Activated B cell treated with CpG ODN at 0.5 μM for 24 hours (primary cell): Measurements from ENCODE around the gene TMEM125. TPM values are rescaled to one million over a fixed set of nuclear protein-coding genes. Genes with fewer than 3 reads are reported as not detected.

Experiments used
- ATAC-seq: fragments of 200-7000 bp; cut with Tn5 transposase; one replicate; pipeline ENCODE4 v1.10.0; 2021; ENCODE audit warnings: low read depth, mild to moderate bottlenecking, moderate library complexity
- CTCF ChIA-PET: fragments of 350-600 bp; sonication (Branson Sonifier 250); formaldehyde crosslinking; loops from one replicate; lab custom pipeline; 2021; ENCODE audit warnings: antibody characterized with exemption; lab: Charles Lee
- POLR2A ChIA-PET: fragments of 350-600 bp; sonication (Branson Sonifier 250); formaldehyde crosslinking; loops from one replicate; lab custom pipeline; 2021; ENCODE audit warnings: antibody characterized with exemption; lab: Charles Lee
- DNase-seq: peaks from one replicate; pipeline ENCODE4 v3.0.0; 2022
- H3K27ac Mint-ChIP-seq: one replicate; pipeline ENCODE4 v1.8.0; 2020; ENCODE audit warnings: mixed read lengths
- H3K27me3 Mint-ChIP-seq: one replicate; pipeline ENCODE4 v1.8.0; 2021; ENCODE audit warnings: mixed read lengths
- H3K36me3 Mint-ChIP-seq: one replicate; pipeline ENCODE4 v1.8.0; 2021; ENCODE audit warnings: low read depth, mixed read lengths
- H3K4me1 Mint-ChIP-seq: one replicate; pipeline ENCODE4 v1.8.0; 2021; ENCODE audit warnings: mixed read lengths
- H3K4me3 Mint-ChIP-seq: one replicate; pipeline ENCODE4 v1.8.0; 2020; ENCODE audit warnings: mild to moderate bottlenecking, mixed read lengths
- H3K9me3 Mint-ChIP-seq: one replicate; pipeline ENCODE4 v1.8.0; 2020; ENCODE audit warnings: mixed read lengths
- intact Hi-C: fragments of 100-400 bp; cut with micrococcal nuclease; formaldehyde crosslinking; loops from one replicate; pipeline ENCODE4 v1.15.1; 2024
- total RNA-seq: library from RNA; stranded (reverse); gene quantifications from 2 replicates; pipeline ENCODE4 v1.2.3, GENCODE V29; 2022
- TF ChIP-seq, protein P1 (sequence below): fragments of 200-600 bp; IDR thresholded peaks from one replicate; pipeline ENCODE4 v1.8.0; 2022; ENCODE audit warnings: antibody characterized with exemption, mild to moderate bottlenecking

Gene TMEM125
- total RNA-seq, 1 donor from 2014 or later, result not detected

- POLR2A ChIA-PET, result interaction anchor here (0.6 to 3.0 kb wide), 8 partner anchors 13 to 411 kb away, joined by 3 to 37 read pairs (median 6); partner anchors contain the start of genes CDC20, CFAP57, EBNA1BP2 and ELOVL1
- H3K27ac Mint-ChIP-seq, result peak overlapping the region; percentile 89
- intact Hi-C loops, result loop anchor here (1.0 to 2.0 kb wide), 4 partner anchors 19 to 175 kb away; partner anchors contain the start of genes CDC20 and ELOVL1
- TF ChIP-seq, protein P1, sequence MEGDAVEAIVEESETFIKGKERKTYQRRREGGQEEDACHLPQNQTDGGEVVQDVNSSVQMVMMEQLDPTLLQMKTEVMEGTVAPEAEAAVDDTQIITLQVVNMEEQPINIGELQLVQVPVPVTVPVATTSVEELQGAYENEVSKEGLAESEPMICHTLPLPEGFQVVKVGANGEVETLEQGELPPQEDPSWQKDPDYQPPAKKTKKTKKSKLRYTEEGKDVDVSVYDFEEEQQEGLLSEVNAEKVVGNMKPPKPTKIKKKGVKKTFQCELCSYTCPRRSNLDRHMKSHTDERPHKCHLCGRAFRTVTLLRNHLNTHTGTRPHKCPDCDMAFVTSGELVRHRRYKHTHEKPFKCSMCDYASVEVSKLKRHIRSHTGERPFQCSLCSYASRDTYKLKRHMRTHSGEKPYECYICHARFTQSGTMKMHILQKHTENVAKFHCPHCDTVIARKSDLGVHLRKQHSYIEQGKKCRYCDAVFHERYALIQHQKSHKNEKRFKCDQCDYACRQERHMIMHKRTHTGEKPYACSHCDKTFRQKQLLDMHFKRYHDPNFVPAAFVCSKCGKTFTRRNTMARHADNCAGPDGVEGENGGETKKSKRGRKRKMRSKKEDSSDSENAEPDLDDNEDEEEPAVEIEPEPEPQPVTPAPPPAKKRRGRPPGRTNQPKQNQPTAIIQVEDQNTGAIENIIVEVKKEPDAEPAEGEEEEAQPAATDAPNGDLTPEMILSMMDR, result no peak
- H3K36me3 Mint-ChIP-seq, result no peaks in the 10 kb centered on the region
- H3K9me3 Mint-ChIP-seq, result no peaks in the 10 kb centered on the region
- peaks cover 38% of the 10 kb centered on the region for H3K4me1 Mint-ChIP-seq
- ATAC-seq, result peak; percentile 83
- CTCF ChIA-PET, result interaction anchor here (1.3 to 6.9 kb wide), 7 partner anchors 13 to 809 kb away, joined by 4 to 56 read pairs (median 5); partner anchors contain the start of genes CDC20, ELOVL1, MED8 and SZT2
- DNase-seq, result no peak
- H3K4me3 Mint-ChIP-seq, result peak overlapping the region; percentile 40
- H3K27me3 Mint-ChIP-seq, result no peaks in the 10 kb centered on the region
Measured at GRCh38 chr1:43239484-43239883, 30.3 kb upstream of the TMEM125 start.

DNA sequence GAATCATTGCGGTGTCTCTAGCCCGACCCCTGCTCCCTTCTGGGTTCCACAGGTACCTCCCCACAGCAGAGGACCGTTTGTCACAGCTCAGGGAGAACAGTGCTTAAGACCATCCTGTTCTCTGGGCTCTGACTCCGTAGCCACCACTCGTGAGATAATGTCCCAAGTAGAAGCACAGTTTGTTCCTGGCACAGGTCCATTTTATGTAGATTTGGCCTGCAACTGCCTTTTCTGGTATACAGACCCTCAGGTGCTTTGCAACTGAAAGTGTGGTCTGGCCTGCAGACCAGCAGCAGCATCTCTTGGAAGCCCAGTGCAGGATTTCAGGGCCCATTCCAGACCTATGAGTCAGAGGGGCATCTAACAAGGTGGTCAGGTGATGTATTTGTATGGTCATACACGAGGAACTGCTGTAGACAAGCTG lies 28.4 kb upstream of the TMEM125 start:
- Mint-ChIP-seq H3K4me1 (peaks cover 38% of the 10 kb centered on the region), H3K27me3 (no peaks in the 10 kb centered on the region), H3K4me3 (no peak overlapping the region), H3K9me3 (no peaks in the 10 kb centered on the region), H3K27ac (peak overlapping the region; percentile 53), H3K36me3 (no peaks in the 10 kb centered on the region)
- POLR2A ChIA-PET, result no interaction called here
- ATAC-seq, result no peak
- DNase-seq, result no peak
- TF ChIP-seq, protein P1, result no peak
- CTCF ChIA-PET, result no interaction called here
- intact Hi-C loops, result no loop called here

DNA sequence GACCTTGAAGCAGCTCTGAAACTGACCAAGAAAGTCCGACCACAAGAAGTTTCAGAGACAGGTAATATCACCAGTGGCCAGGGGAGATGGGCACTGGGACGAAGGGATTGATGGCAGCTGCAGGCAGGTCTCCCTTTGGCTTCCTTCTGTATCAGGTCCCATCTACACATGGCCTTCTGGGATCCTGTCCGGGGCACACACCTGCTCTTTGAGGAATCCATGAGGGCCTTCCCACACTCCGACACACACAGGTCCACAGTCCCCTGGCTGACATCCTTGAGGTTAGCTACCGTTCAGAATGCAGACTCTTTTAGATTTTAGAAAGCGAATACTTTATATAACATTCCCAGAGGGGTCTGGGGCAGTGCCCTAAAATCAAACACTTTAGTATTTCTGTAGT lies 26.5 kb upstream of the TMEM125 start:
- H3K4me3 Mint-ChIP-seq, result no peak overlapping the region
- intact Hi-C loops, result no loop called here
- H3K4me1 Mint-ChIP-seq, result peaks cover 28% of the 10 kb centered on the region
- H3K36me3 Mint-ChIP-seq, result no peaks in the 10 kb centered on the region
- TF ChIP-seq, protein P1, result no peak
- DNase-seq (no peak), ATAC-seq (no peak)
- ChIA-PET POLR2A (interaction anchor here (0.5 kb wide), 1 partner anchor 126 kb away, joined by 3 read pairs; no protein-coding TSS in a partner anchor), CTCF (interaction anchor here (1.3 to 1.6 kb wide), 2 partner anchors 16 to 171 kb away, joined by 3 to 5 read pairs; no protein-coding TSS in a partner anchor)
- peaks cover 4% of the 10 kb centered on the region for H3K9me3 Mint-ChIP-seq
- H3K27ac Mint-ChIP-seq, result no peak overlapping the region
- peaks cover 3% of the 10 kb centered on the region for H3K27me3 Mint-ChIP-seq

GRCh38 chr1:43246466-43247213 lies 23.1 kb upstream of the TMEM125 start:
- Mint-ChIP-seq H3K27ac (no peak overlapping the region), H3K4me3 (no peak overlapping the region), H3K4me1 (no peaks in the 10 kb centered on the region), H3K36me3 (no peaks in the 10 kb centered on the region), H3K9me3 (peaks cover 4% of the 10 kb centered on the region), H3K27me3 (peaks cover 5% of the 10 kb centered on the region)
- intact Hi-C loops, result no loop called here
- no peak for ATAC-seq
- ChIA-PET POLR2A (no interaction called here), CTCF (interaction anchor here (0.6 to 1.2 kb wide), 2 partner anchors 15 to 168 kb away, joined by 3 to 4 read pairs; no protein-coding TSS in a partner anchor)
- TF ChIP-seq, protein P1, result no peak
- no peak for DNase-seq

DNA sequence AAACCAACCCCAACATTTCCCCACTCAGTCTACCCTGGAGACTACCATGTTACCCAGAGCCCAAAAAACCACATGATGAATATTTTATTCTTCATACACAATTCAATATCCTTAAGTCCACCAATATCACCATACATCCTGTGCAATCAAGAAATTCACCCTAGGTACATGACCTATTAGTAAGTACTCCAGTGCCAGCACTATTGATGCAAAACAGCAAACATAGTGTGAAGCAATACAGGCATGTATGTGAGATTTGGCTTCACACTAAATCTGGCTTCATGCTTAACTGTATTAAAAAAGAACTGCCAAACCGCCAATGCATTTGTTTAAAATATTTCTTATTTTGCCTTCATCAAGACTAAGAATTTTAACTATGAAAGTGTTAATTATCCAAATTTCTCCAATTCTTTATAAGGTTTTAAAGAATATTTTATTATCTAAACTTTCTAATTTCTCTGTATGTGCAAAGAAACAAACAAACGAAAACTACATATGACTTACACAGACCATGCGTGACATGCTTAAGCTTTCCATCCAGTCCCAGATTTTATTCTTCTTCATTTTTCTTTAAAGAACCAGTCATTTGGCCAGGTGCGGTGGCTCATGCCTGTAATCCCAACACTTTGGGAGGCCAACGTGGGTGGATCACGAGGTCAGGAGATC lies 22.4 kb upstream of the TMEM125 start:
- Mint-ChIP-seq H3K4me3 (no peak overlapping the region), H3K36me3 (no peaks in the 10 kb centered on the region), H3K27me3 (peaks cover 5% of the 10 kb centered on the region), H3K4me1 (no peaks in the 10 kb centered on the region), H3K27ac (no peak overlapping the region), H3K9me3 (peaks cover 4% of the 10 kb centered on the region)
- ChIA-PET CTCF (no interaction called here), POLR2A (no interaction called here)
- intact Hi-C loops, result no loop called here
- ATAC-seq, result no peak
- DNase-seq, result no peak
- TF ChIP-seq, protein P1, result no peak
